IMR-90 (cell line): ENCODE results near the gene EPHB6. TPM values are rescaled to one million over a fixed set of nuclear protein-coding genes. Genes with fewer than 3 reads are reported as not detected.
A peak's percentile ranks its signal among the peaks of the same experiment; 100 is the strongest.

Experiments used
- ATAC-seq: fragments of 200-7000 bp; cut with Tn5 transposase; 2 replicates; pipeline ENCODE4 v1.9.1; 2020; ENCODE audit warnings: low read depth, mild to moderate bottlenecking, moderate library complexity
- BruUV-seq: library from RNA; stranded (reverse); fragments of 400-500 nt; replicated peaks from 2 replicates; lab custom pipeline; 2021; lab: Mats Ljungman, UMichigan
- CTCF ChIA-PET: fragments of 300-600 bp; formaldehyde crosslinking; extraction: SDS; loops from one replicate; lab custom pipeline; 2021; ENCODE audit warnings: antibody characterized with exemption; lab: Yijun Ruan, JAX
- POLR2A ChIA-PET: fragments of 300-600 bp; sonication (Branson Sonifier 250); formaldehyde crosslinking; loops from one replicate; lab custom pipeline; 2022; ENCODE audit warnings: antibody characterized with exemption; ENCODE audit not compliant: unreplicated experiment; lab: Charles Lee
- DNase-seq: peaks from one replicate; pipeline ENCODE4 v3.0.0; 2013
- H2AFZ ChIP-seq: replicated peaks from 2 replicates; pipeline ENCODE3; 2013; ENCODE audit warnings: low read length, mild to moderate bottlenecking; ENCODE audit not compliant: poor library complexity
- H2AK5ac ChIP-seq: 2 replicates; pipeline ENCODE4 v1.6.1; 2013; ENCODE audit warnings: low read depth, low read length, inconsistent platforms
- H2AK9ac ChIP-seq: replicated peaks from 2 replicates; pipeline ENCODE3; 2013; ENCODE audit warnings: mild to moderate bottlenecking, low read depth, low read length, moderate library complexity; ENCODE audit not compliant: poor library complexity
- H2BK120ac ChIP-seq: 2 replicates; pipeline ENCODE4 v1.6.1; 2013; ENCODE audit warnings: low read depth, low read length, inconsistent platforms
- H2BK15ac ChIP-seq: 3 replicates; pipeline ENCODE4 v1.6.1; 2013; ENCODE audit warnings: low read depth, low read length, inconsistent platforms
- H2BK20ac ChIP-seq: 2 replicates; pipeline ENCODE4 v1.6.1; 2013; ENCODE audit warnings: low read depth, mild to moderate bottlenecking, inconsistent platforms, low read length, moderate library complexity
- H2BK5ac ChIP-seq: 2 replicates; pipeline ENCODE4 v1.6.1; 2013; ENCODE audit warnings: mild to moderate bottlenecking, low read depth, low read length, inconsistent platforms; ENCODE audit not compliant: poor library complexity, severe bottlenecking
- H3K14ac ChIP-seq: replicated peaks from 2 replicates; pipeline ENCODE4 v1.6.1; 2013; ENCODE audit warnings: low read depth, low read length, inconsistent platforms
- H3K18ac ChIP-seq: 2 replicates; pipeline ENCODE4 v1.6.1; 2013; ENCODE audit warnings: low read depth, low read length, control low read depth
- H3K23ac ChIP-seq: 2 replicates; pipeline ENCODE4 v1.6.1; 2013; ENCODE audit warnings: low read depth, low read length, inconsistent platforms
- H3K27ac ChIP-seq: 2 replicates; pipeline ENCODE4 v1.5.1; 2013; ENCODE audit warnings: mild to moderate bottlenecking, control low read depth, low read length; ENCODE audit not compliant: insufficient read depth
- H3K27me3 ChIP-seq: 2 replicates; pipeline ENCODE4 v1.6.1; 2013; ENCODE audit warnings: low read length; ENCODE audit not compliant: control insufficient read depth, insufficient read depth
- H3K36me3 ChIP-seq: 2 replicates; pipeline ENCODE4 v1.6.1; 2013; ENCODE audit warnings: low read length, mixed read lengths; ENCODE audit not compliant: control insufficient read depth, insufficient read depth
- H3K4ac ChIP-seq: 2 replicates; pipeline ENCODE4 v1.6.1; 2013; ENCODE audit warnings: low read depth, low read length, inconsistent platforms
- H3K4me1 ChIP-seq: 2 replicates; pipeline ENCODE4 v1.6.1; 2013; ENCODE audit warnings: low read length, mixed read lengths; ENCODE audit not compliant: control insufficient read depth, insufficient read depth
- H3K4me2 ChIP-seq: 2 replicates; pipeline ENCODE4 v1.6.1; 2013; ENCODE audit warnings: low read depth, mild to moderate bottlenecking, control low read depth, low read length, moderate library complexity
- H3K4me3 ChIP-seq: 2 replicates; pipeline ENCODE4 v1.5.1; 2013; ENCODE audit warnings: low read depth, mild to moderate bottlenecking, control low read depth, low read length, moderate library complexity; ENCODE audit not compliant: insufficient read depth
- H3K56ac ChIP-seq: 2 replicates; pipeline ENCODE4 v1.6.1; 2013; ENCODE audit warnings: low read length, inconsistent platforms; ENCODE audit not compliant: insufficient read depth; ENCODE audit errors: extremely low read depth
- H3K79me1 ChIP-seq, 2 experiments: 2 replicates each; pipeline ENCODE4 v1.6.1; 2013; ENCODE audit warnings: low read length in 2 of 2, inconsistent platforms in 1 of 2, low read depth in 1 of 2
- H3K9ac ChIP-seq: 2 replicates; pipeline ENCODE4 v1.6.1; 2013; ENCODE audit warnings: low read depth, low read length, control low read depth
- H3K9me1 ChIP-seq: 2 replicates; pipeline ENCODE4 v1.6.1; 2013; ENCODE audit warnings: low read length, inconsistent platforms; ENCODE audit not compliant: insufficient read depth
- H3K9me3 ChIP-seq: 2 replicates; pipeline ENCODE4 v1.6.1; 2013; ENCODE audit warnings: low read length; ENCODE audit not compliant: control insufficient read depth, insufficient read depth
- H4K20me1 ChIP-seq: 2 replicates; pipeline ENCODE4 v1.6.1; 2013; ENCODE audit warnings: low read length, inconsistent platforms; ENCODE audit not compliant: insufficient read depth
- H4K5ac ChIP-seq: 2 replicates; pipeline ENCODE4 v1.6.1; 2013; ENCODE audit warnings: mild to moderate bottlenecking, low read depth, low read length, control low read depth
- H4K8ac ChIP-seq, 2 experiments: 2 replicates each; pipeline ENCODE4 v1.6.1; 2013; ENCODE audit warnings: low read depth in 2 of 2, low read length in 2 of 2, control low read depth in 1 of 2, inconsistent platforms in 1 of 2
- H4K91ac ChIP-seq: 2 replicates; pipeline ENCODE4 v1.6.1; 2013; ENCODE audit warnings: low read depth, low read length, inconsistent platforms; ENCODE audit not compliant: insufficient read depth
- BHLHE40 ChIP-seq: fragments of 150-350 bp; IDR thresholded peaks from 2 replicates; pipeline ENCODE4 v1.6.1; 2016; ENCODE audit warnings: mild to moderate bottlenecking, low read depth, low read length
- CEBPB ChIP-seq: IDR thresholded peaks from 2 replicates; pipeline ENCODE4 v1.6.1; 2012; ENCODE audit warnings: low read depth, low read length, improper control_type of control experiment
- FOS ChIP-seq: fragments of 150-350 bp; IDR thresholded peaks from 2 replicates; pipeline ENCODE4 v1.6.1; 2016; ENCODE audit warnings: low read depth, low read length
- MAZ ChIP-seq: IDR thresholded peaks from 2 replicates; pipeline ENCODE4 v1.6.1; 2012; ENCODE audit warnings: low read depth, mild to moderate bottlenecking, low read length, improper control_type of control experiment, moderate library complexity, borderline replicate concordance
- NFE2L2 ChIP-seq: fragments of 150-350 bp; IDR thresholded peaks from 2 replicates; pipeline ENCODE4 v1.6.1; 2016; ENCODE audit warnings: low read depth, mild to moderate bottlenecking, low read length
- dilution Hi-C: fragments of 300-500 bp; cut with HindIII; formaldehyde crosslinking; loops from one replicate; pipeline ENCODE4 v1.14.3; 2018; ENCODE audit warnings: low sequenced_read_pairs; ENCODE audit not compliant: unreplicated experiment
- in situ Hi-C: fragments of 300-500 bp; cut with MboI; formaldehyde crosslinking; loops from 3 replicates; pipeline ENCODE4 v1.14.3; 2019; ENCODE audit warnings: low sequenced_read_pairs, inconsistent platforms, mixed read lengths
- intact Hi-C: fragments of 100-400 bp; cut with micrococcal nuclease; formaldehyde crosslinking; loops from 2 replicates; pipeline ENCODE4 v1.10.0; 2022
- polyA plus RNA-seq, 3 experiments: library from polyadenylated mRNA; depleted of rRNA; stranded (reverse); fragments of >200 nt; gene quantifications; 2 replicates each; pipeline ENCODE4 v1.2.3, GENCODE V29; 2012; ENCODE audit warnings: low replicate concordance in 1 of 3
- total RNA-seq: library from RNA; depleted of rRNA; stranded (reverse); fragments of >200 nt; gene quantifications from 2 replicates; pipeline ENCODE4 v1.2.3, GENCODE V29; 2012
- TF ChIP-seq, protein P1 (sequence below): fragments of 150-350 bp; IDR thresholded peaks from 2 replicates; pipeline ENCODE4 v1.6.1; 2017; ENCODE audit warnings: mild to moderate bottlenecking, antibody characterized with exemption, low read length, low read depth
- TF ChIP-seq, protein P2 (sequence below): fragments of 150-350 bp; IDR thresholded peaks from 2 replicates; pipeline ENCODE4 v1.6.1; 2016; ENCODE audit warnings: low read depth, mild to moderate bottlenecking, low read length, moderate library complexity, borderline replicate concordance

EPHB6 gene
- total and polyA plus RNA-seq, 2 of the 4 experiments (the other 2 are of a cell fraction): under 0.01 to 0.60 TPM

GRCh38 chr7:142808461-142808801 lies 46.4 kb upstream of the EPHB6 start:
- intact Hi-C loops (no loop called here), dilution Hi-C loops (no loop called here), in situ Hi-C loops (no loop called here)
- no peak overlapping the region for H2BK20ac ChIP-seq
- H3K23ac ChIP-seq: no peak overlapping the region
- no peaks in the 10 kb centered on the region for H3K4me1 ChIP-seq
- no peak overlapping the region for H2BK120ac ChIP-seq
- no peaks in the 10 kb centered on the region for H3K9me1 ChIP-seq
- H3K27me3 ChIP-seq: peaks cover 3% of the 10 kb centered on the region; the same call in 1 of the 2 replicates
- no peaks in the 10 kb centered on the region for H3K36me3 ChIP-seq
- no peak overlapping the region for H3K4me3 ChIP-seq
- BruUV-seq: no TSS peak
- no peak overlapping the region for H3K4ac ChIP-seq
- CTCF ChIA-PET: interaction anchor here (1.5 to 1.7 kb wide), 2 partner anchors 25 to 274 kb away, joined by 4 to 8 read pairs; no protein-coding TSS in a partner anchor
- no peak overlapping the region for H2AFZ ChIP-seq
- no peak overlapping the region for H4K5ac ChIP-seq
- POLR2A ChIA-PET: no interaction called here
- no peaks in the 10 kb centered on the region for H4K20me1 ChIP-seq
- H3K18ac ChIP-seq: no peak overlapping the region
- ATAC-seq (no peak), DNase-seq (no peak)
- H3K56ac ChIP-seq: no peak overlapping the region
- H4K91ac ChIP-seq: no peak overlapping the region
- H3K9me3 ChIP-seq: no peaks in the 10 kb centered on the region
- no peak overlapping the region for H2AK5ac ChIP-seq
- H3K9ac ChIP-seq: no peak overlapping the region
- no peak overlapping the region for H3K4me2 ChIP-seq
- H2BK15ac ChIP-seq: no peak overlapping the region
- H3K27ac ChIP-seq: no peak overlapping the region
- peak overlapping the region in 1 of 2 experiments; percentile 40; a peak in 1 of 4 replicates for H4K8ac ChIP-seq
- no peaks in the 10 kb centered on the region for H3K79me1 ChIP-seq
- no peak overlapping the region for H2BK5ac ChIP-seq
- no peak overlapping the region for H3K14ac ChIP-seq
- H2AK9ac ChIP-seq: no peak overlapping the region
- TF ChIP-seq, protein P1, sequence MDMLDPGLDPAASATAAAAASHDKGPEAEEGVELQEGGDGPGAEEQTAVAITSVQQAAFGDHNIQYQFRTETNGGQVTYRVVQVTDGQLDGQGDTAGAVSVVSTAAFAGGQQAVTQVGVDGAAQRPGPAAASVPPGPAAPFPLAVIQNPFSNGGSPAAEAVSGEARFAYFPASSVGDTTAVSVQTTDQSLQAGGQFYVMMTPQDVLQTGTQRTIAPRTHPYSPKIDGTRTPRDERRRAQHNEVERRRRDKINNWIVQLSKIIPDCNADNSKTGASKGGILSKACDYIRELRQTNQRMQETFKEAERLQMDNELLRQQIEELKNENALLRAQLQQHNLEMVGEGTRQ: no peak
- TF ChIP-seq BHLHE40 (no peak), NFE2L2 (no peak), MAZ (no peak), FOS (no peak), CEBPB (no peak)
- TF ChIP-seq, protein P2, sequence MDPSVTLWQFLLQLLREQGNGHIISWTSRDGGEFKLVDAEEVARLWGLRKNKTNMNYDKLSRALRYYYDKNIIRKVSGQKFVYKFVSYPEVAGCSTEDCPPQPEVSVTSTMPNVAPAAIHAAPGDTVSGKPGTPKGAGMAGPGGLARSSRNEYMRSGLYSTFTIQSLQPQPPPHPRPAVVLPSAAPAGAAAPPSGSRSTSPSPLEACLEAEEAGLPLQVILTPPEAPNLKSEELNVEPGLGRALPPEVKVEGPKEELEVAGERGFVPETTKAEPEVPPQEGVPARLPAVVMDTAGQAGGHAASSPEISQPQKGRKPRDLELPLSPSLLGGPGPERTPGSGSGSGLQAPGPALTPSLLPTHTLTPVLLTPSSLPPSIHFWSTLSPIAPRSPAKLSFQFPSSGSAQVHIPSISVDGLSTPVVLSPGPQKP: no peak
